A549 (cell line): ENCODE results near the gene IDUA. TPM values are rescaled to one million over a fixed set of nuclear protein-coding genes. Genes with fewer than 3 reads are reported as not detected.

Experiments used
- ATAC-seq, 2 experiments: fragments of 200-7000 bp in 1 of 2; fragments of >200 bp in 1 of 2; cut with Nextera tagmentation in 1 of 2; cut with Tn5 transposase in 1 of 2; 3 replicates each; pipeline versions ENCODE4 v1.8.0 to v1.9.1; 2018 to 2020; ENCODE audit warnings: mild to moderate bottlenecking in 1 of 2, moderate library complexity in 1 of 2
- CTCF ChIA-PET: fragments of 300-600 bp; sonication (Branson Sonifier 250); formaldehyde crosslinking; extraction: SDS; loops from one replicate; lab custom pipeline; 2021; ENCODE audit warnings: antibody characterized with exemption, inconsistent platforms; lab: Yijun Ruan, JAX
- POLR2A ChIA-PET: fragments of 350-600 bp; formaldehyde crosslinking; extraction: SDS; loops from one replicate; lab custom pipeline; 2021; ENCODE audit warnings: antibody characterized with exemption, inconsistent platforms; lab: Yijun Ruan, JAX
- DNase-seq, 2 experiments: peaks; one replicate each; pipeline versions ENCODE4 v3.0.0 to v3.0.0-alpha.2; 2011 to 2016; ENCODE audit warnings: low read depth in 1 of 2, low spot score in 1 of 2
- FAIRE-seq: peaks from 2 replicates; lab custom pipeline; 2011; peaks lifted over from hg19 to GRCh38; lab: Jason Lieb, UNC
- H3K27ac ChIP-seq, 2 experiments: fragments of >200 bp; sonication (Bioruptor Twin); formaldehyde crosslinking; 3 replicates each; pipeline ENCODE4 v1.5.1; 2016 to 2017
- H3K4me1 ChIP-seq: fragments of >200 bp; sonication (Bioruptor Twin); formaldehyde crosslinking; 3 replicates; pipeline ENCODE4 v1.6.1; 2016
- H3K4me2 ChIP-seq: fragments of >200 bp; sonication (Bioruptor Twin); formaldehyde crosslinking; 3 replicates; pipeline ENCODE4 v1.6.1; 2016
- H3K4me3 ChIP-seq: fragments of >200 bp; sonication (Bioruptor Twin); formaldehyde crosslinking; 3 replicates; pipeline ENCODE4 v1.5.1; 2016
- H3K9me3 ChIP-seq: fragments of >200 bp; sonication (Bioruptor Twin); formaldehyde crosslinking; 3 replicates; pipeline ENCODE4 v1.6.1; 2016
- BHLHE40 ChIP-seq: IDR thresholded peaks from 2 replicates; pipeline ENCODE4 v1.6.1; 2012; ENCODE audit warnings: low read depth, low read length, inconsistent platforms
- CBX8 ChIP-seq: fragments of 200-600 bp; sonication (generic); IDR thresholded peaks from 2 replicates; pipeline ENCODE4 v1.6.1; 2016
- CEBPB ChIP-seq, 2 experiments: fragments of >200 bp in 1 of 2; sonication (Bioruptor Twin) in 1 of 2; formaldehyde crosslinking in 1 of 2; IDR thresholded peaks; 2 replicates each; pipeline ENCODE4 v1.6.1; 2012 to 2016
- CHD2 ChIP-seq: fragments of 150-350 bp; IDR thresholded peaks from 2 replicates; pipeline ENCODE4 v1.6.1; 2014; ENCODE audit warnings: low read length; ENCODE audit not compliant: partially characterized antibody
- CHD4 ChIP-seq: fragments of 200-600 bp; sonication (generic); IDR thresholded peaks from 2 replicates; pipeline ENCODE4 v1.6.1; 2016; ENCODE audit warnings: antibody characterized with exemption, mild to moderate bottlenecking, borderline replicate concordance
- EP300 ChIP-seq, 2 experiments: fragments of >200 bp; sonication (Bioruptor Twin); formaldehyde crosslinking; IDR thresholded peaks; 2 replicates in 1 of 2; 3 replicates in 1 of 2; pipeline ENCODE4 v1.6.1; 2016 to 2017
- ESRRA ChIP-seq: fragments of 150-350 bp; IDR thresholded peaks from 2 replicates; pipeline ENCODE4 v1.6.1; 2014; ENCODE audit warnings: mild to moderate bottlenecking, low read length, borderline replicate concordance
- FOSB ChIP-seq: fragments of 250-450 bp; sonication (Bioruptor Pico); IDR thresholded peaks from 2 replicates; pipeline ENCODE4 v1.5.0; 2020; ENCODE audit warnings: mild to moderate bottlenecking, moderate library complexity
- HEYL ChIP-seq: fragments of 250-450 bp; sonication (Bioruptor Pico); IDR thresholded peaks from 2 replicates; pipeline ENCODE4 v1.8.0; 2021; ENCODE audit warnings: mild to moderate bottlenecking, moderate library complexity
- HOXA7 ChIP-seq: fragments of 250-450 bp; sonication (Bioruptor Pico); IDR thresholded peaks from 2 replicates; pipeline ENCODE4 v1.5.0; 2020; ENCODE audit warnings: mild to moderate bottlenecking, moderate library complexity
- HOXB13 ChIP-seq: fragments of 250-450 bp; sonication (Bioruptor Pico); IDR thresholded peaks from 2 replicates; pipeline ENCODE4 v1.5.0; 2020; ENCODE audit warnings: low read depth, mild to moderate bottlenecking, moderate library complexity
- JUN ChIP-seq, 2 experiments: fragments of >200 bp; sonication (Bioruptor Twin); formaldehyde crosslinking; IDR thresholded peaks; 2 replicates in 1 of 2; 3 replicates in 1 of 2; pipeline ENCODE4 v1.6.1; 2016 to 2017
- JUNB ChIP-seq: fragments of >200 bp; sonication (Bioruptor Twin); formaldehyde crosslinking; IDR thresholded peaks from 2 replicates; pipeline ENCODE4 v1.6.1; 2016
- NR3C1 ChIP-seq: fragments of >200 bp; sonication (Bioruptor Twin); formaldehyde crosslinking; IDR thresholded peaks from 3 replicates; pipeline ENCODE4 v1.6.1; 2017
- POLR2AphosphoS2 ChIP-seq: conservative IDR thresholded peaks from 2 replicates; pipeline ENCODE4 v1.6.1; 2012; ENCODE audit warnings: low read length, improper control_type of control experiment, inconsistent platforms
- RNF2 ChIP-seq: fragments of 200-600 bp; sonication (generic); IDR thresholded peaks from 2 replicates; pipeline ENCODE4 v1.6.1; 2016; ENCODE audit warnings: low read depth, mild to moderate bottlenecking, antibody characterized with exemption, moderate library complexity, borderline replicate concordance
- SREBF2 ChIP-seq: fragments of 450-650 bp; IDR thresholded peaks from 2 replicates; pipeline ENCODE4 v1.6.1; 2014; ENCODE audit warnings: mild to moderate bottlenecking, moderate library complexity
- ZNF302 ChIP-seq: fragments of 250-450 bp; sonication (Bioruptor Pico); IDR thresholded peaks from 2 replicates; pipeline ENCODE4 v1.9.0; 2021; ENCODE audit warnings: inconsistent platforms, mild to moderate bottlenecking, moderate library complexity
- WGBS: methylation state at CpG from one replicate; pipeline ENCODE4 v1.1.6; 2017; ENCODE audit errors: missing lambda C conversion rate; 5-methylcytosine and 5-hydroxymethylcytosine counted together
- polyA plus RNA-seq, 4 experiments: library from polyadenylated mRNA; depleted of rRNA in 3 of 4; stranded (reverse); fragments of >200 nt; fragmentation: RNase III in 1 of 4; extraction: RNeasy Plus Mini Kit Qiagen cat#74134 plus additional on column Dnase treatment in 1 of 4; gene quantifications; 2 replicates in 3 of 4; 3 replicates in 1 of 4; pipeline ENCODE4 v1.2.3, GENCODE V29; 2011 to 2017
- TF ChIP-seq, protein P1 (sequence below): fragments of 150-350 bp; IDR thresholded peaks from 2 replicates; pipeline ENCODE4 v1.6.1; 2014; ENCODE audit warnings: low read depth, mild to moderate bottlenecking, low read length
- TF ChIP-seq, protein P2 (sequence below): IDR thresholded peaks from 2 replicates; pipeline ENCODE4 v1.6.1; 2012

IDUA gene
- polyA plus RNA-seq, 2 of the 4 experiments (the other 2 are of a cell fraction): 3.1 to 19.4 TPM

DNA sequence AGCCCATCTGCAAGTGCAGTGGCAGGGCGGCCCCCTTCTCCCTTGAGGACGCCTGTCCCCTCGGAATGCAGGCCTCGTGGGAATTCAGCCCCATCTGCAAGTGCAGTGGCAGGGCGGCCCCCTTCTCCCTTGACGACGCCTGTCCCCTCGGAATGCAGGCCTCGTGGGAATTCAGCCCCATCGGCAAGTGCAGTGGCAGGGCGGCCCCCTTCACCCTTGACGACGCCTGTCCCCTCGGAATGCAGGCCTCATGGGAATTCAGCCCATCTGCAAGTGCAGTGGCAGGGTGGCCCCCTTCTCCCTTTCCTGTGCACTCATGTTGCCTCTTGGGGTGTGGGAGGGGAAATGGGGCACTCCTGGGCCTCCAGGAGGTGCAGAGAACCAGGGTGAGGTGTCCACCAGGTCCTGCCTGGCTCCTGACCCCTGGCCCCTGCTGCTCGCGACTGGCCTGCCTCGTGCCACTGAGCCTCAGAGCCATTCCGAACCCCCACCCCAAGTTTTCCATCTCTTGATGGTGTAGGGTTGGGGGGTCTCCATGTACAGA is 13.1 kb downstream of the IDUA start:
- Histone ChIP-seq H3K4me2 (no peak overlapping the region), H3K9me3 (no peaks in the 10 kb centered on the region), H3K4me1 (0 out of 3 replicates have a peak, but pooled peaks cover 5% of the 10 kb centered on the region), H3K4me3 (no peak overlapping the region), H3K27ac (no peak overlapping the region)
- WGBS: 72% methylated on average over 3 of the region's 18 CpGs
- ATAC-seq (no peak), DNase-seq (no peak), FAIRE-seq (no peak)
- TF ChIP-seq HOXA7 (CRISPR knock-in tag) (no peak), JUNB (no peak)
- TF ChIP-seq, protein P1, sequence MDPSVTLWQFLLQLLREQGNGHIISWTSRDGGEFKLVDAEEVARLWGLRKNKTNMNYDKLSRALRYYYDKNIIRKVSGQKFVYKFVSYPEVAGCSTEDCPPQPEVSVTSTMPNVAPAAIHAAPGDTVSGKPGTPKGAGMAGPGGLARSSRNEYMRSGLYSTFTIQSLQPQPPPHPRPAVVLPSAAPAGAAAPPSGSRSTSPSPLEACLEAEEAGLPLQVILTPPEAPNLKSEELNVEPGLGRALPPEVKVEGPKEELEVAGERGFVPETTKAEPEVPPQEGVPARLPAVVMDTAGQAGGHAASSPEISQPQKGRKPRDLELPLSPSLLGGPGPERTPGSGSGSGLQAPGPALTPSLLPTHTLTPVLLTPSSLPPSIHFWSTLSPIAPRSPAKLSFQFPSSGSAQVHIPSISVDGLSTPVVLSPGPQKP: no peak
- CTCF ChIA-PET: no interaction called here
- POLR2A ChIA-PET: no interaction called here

DNA sequence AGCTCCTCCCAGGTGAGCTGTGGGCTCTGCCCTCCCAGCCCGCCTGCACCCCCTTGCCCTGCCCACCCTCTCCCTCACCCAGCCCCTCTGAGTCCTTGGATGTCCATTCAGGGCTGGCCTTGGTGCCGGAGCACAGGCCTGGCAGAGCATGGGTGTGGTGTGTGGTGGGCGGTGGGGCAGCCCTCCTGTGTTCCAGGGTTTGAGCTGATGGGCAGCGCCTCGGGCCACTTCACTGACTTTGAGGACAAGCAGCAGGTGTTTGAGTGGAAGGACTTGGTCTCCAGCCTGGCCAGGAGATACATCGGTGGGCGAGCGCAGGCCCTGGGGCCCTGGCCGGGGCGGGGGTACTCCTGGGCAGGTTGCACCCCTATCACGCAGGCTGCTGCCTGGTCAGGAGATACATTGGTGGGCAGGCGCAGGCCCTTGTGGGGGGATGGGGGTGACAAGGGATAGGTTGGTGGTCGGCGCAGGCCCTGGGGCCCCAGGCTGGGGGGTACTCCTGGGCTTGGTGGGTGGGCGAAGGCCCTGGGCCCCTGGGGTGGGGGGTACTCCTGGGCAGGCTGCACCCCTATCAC is 13.9 kb downstream of the IDUA start:
- Histone ChIP-seq H3K9me3 (no peaks in the 10 kb centered on the region), H3K4me3 (no peak overlapping the region), H3K4me1 (0 out of 3 replicates have a peak, but pooled peaks cover 5% of the 10 kb centered on the region), H3K27ac (no peak overlapping the region), H3K4me2 (no peak overlapping the region)
- FAIRE-seq (no peak), DNase-seq (no peak), ATAC-seq (no peak)
- TF ChIP-seq POLR2AphosphoS2: no peak
- no peak for TF ChIP-seq RNF2
- TF ChIP-seq NR3C1: no peak
- TF ChIP-seq BHLHE40: no peak
- no peak for TF ChIP-seq HEYL
- TF ChIP-seq ESRRA: no peak
- no peak for TF ChIP-seq EP300 (IDR thresholded peaks at IDR 0.05)
- TF ChIP-seq, protein P1: no peak
- no peak for TF ChIP-seq FOSB
- no peak for TF ChIP-seq CEBPB (IDR thresholded peaks at IDR 0.05)
- TF ChIP-seq CBX8: no peak
- no peak for TF ChIP-seq HOXB13
- TF ChIP-seq, protein P2, sequence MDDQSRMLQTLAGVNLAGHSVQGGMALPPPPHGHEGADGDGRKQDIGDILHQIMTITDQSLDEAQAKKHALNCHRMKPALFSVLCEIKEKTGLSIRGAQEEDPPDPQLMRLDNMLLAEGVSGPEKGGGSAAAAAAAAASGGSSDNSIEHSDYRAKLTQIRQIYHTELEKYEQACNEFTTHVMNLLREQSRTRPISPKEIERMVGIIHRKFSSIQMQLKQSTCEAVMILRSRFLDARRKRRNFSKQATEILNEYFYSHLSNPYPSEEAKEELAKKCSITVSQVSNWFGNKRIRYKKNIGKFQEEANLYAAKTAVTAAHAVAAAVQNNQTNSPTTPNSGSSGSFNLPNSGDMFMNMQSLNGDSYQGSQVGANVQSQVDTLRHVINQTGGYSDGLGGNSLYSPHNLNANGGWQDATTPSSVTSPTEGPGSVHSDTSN: no peak
- TF ChIP-seq SREBF2: no peak
- TF ChIP-seq JUN (IDR thresholded peaks at IDR 0.05): no peak
- no peak for TF ChIP-seq CHD4
- no peak for TF ChIP-seq ZNF302 (CRISPR knock-in tag)
- 100% methylated on average over 3 of the region's 15 CpGs for WGBS
- POLR2A ChIA-PET: no interaction called here
- CTCF ChIA-PET: no interaction called here

DNA sequence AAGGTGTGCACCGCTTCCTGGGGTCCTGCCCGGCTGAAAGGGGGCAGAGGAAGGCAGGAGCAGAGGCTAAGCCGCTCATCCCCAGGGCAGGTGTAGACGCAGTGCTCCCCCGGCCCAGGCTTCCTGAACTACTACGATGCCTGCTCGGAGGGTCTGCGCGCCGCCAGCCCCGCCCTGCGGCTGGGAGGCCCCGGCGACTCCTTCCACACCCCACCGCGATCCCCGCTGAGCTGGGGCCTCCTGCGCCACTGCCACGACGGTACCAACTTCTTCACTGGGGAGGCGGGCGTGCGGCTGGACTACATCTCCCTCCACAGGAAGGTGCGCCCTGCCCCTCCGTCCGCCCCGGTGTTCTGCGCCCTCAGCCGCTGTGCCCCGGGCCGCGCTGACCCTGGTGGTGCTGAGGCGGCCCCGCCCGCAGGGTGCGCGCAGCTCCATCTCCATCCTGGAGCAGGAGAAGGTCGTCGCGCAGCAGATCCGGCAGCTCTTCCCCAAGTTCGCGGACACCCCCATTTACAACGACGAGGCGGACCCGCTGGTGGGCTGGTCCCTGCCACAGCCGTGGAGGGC is 14.8 kb downstream of the IDUA start:
- 0 out of 3 replicates have a peak, but pooled peaks cover 5% of the 10 kb centered on the region for H3K4me1 ChIP-seq
- no peak for TF ChIP-seq CEBPB (IDR thresholded peaks at IDR 0.05)
- no peak for TF ChIP-seq CHD2
- TF ChIP-seq, all 56 proteins: peak for 0
- FAIRE-seq (no peak), DNase-seq (no peak), ATAC-seq (no peak)
- CTCF ChIA-PET: no interaction called here
- no peak overlapping the region for H3K27ac ChIP-seq
- H3K4me2 ChIP-seq: no peak overlapping the region
- H3K4me3 ChIP-seq: no peak overlapping the region
- POLR2A ChIA-PET: no interaction called here
- WGBS: 95% methylated on average over 10 of the region's 48 CpGs
- no peaks in the 10 kb centered on the region for H3K9me3 ChIP-seq
